D341Med (cell line): ENCODE measurements around the gene GABRG3.

Experiments
- DNase-seq: peaks from one replicate; pipeline ENCODE4 v3.0.0; 2012; ENCODE audit warnings: low spot score

The GABRG3 gene

DNA sequence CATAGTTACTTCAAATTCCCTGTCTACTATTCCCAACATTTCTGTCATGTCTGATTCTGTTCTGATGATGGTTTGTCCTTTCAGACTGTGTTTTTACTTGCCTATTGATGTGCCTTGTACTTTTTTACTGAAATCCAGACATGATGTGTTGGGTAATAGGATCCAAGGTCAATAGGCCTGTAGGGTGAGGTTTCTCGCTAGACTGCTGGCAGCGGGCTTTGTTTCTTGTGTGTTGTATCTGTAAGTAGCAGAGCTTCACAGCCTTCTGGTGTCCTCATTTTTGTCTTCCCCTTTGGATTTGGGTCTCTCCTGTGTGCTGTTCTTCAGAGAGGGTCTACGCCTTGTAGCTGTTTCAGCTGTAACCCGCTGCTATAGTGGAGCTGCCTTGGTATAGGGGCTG is 140.3 kb downstream of the GABRG3 start:
- no peak for DNase-seq

DNA sequence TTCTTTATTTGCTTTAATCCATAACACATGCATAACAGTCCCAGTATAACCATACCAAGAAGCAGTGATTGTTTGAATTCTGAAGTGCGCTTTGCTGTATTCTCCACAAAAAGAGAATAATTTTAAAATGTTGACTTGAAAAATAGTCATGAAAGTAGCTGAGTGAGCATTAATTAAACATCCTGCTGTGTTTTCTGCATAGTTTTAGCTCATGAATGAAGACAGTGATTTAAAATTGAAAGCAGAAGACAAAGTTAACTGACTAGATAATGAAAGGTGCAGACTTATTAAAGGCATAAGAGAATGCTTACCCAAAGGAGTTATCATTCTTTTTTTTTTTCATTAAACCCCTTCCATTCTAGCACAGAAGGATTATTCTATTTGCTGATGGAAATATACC is 143.5 kb downstream of the GABRG3 start:
- DNase-seq, result no peak

DNA sequence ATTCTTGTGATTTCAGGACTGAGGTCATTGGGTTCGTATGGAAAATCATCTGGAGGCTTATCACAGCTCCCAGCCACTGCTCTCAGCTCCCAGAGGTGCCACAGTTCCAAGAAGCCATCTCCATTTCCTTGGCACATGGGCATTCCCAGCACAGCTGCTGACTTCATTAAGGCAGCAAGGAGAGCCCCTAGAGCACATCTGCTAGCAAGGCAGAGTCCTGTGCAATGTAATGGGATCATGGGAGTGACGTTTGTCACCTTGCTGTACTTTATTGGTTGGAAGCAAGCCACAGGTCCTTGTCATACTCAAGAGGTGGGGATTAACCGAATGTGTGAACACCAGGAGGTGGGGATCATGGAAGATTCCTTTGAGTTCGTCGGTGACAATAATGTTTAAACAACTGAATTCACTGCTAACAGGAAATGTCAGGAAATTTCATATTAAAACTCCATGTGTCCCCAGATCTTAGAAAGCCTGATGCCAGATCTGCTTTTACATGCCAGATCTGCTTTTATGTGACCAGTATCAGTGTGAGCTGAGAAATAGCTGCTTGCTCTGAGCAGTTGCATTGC is 148.8 kb downstream of the GABRG3 start:
- no peak for DNase-seq

DNA sequence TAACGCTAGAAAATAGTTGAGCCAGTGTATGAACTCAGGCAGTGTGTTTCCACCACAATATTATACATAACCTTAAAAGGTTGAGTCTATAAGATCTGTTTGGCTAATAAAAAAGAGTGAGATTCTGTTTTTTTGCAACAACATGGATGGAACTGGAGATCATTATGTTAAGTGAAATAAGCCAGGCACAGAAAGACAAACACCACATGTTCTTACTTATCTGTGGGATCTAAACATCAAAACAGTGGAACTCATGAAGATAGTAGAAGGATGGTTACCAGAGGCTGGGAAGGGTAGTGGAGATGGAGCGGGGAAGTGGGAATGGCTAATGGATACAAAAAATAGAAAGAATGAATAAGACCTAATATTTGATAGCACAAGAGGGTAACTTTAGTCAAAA is 150.7 kb downstream of the GABRG3 start:
- no peak for DNase-seq

DNA sequence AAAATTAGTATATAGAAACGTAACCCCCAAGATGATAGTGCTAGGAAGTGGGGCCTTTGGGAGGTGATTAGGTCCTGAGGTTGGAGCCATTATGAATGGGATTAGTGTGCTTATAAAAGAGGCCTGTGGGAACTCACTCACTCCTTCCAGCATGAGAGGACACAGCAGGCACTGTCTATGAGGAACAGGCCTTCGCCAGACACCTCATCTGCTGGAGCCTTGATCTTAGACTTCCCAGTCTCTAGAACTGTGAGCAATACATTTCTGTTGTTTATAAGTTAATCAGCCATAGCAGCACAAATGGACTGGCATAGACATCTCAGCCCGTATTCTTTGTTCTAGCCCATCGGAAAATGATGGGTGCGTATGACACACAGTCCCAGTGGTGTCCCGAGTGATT is 152.3 kb downstream of the GABRG3 start:
- no peak for DNase-seq

DNA sequence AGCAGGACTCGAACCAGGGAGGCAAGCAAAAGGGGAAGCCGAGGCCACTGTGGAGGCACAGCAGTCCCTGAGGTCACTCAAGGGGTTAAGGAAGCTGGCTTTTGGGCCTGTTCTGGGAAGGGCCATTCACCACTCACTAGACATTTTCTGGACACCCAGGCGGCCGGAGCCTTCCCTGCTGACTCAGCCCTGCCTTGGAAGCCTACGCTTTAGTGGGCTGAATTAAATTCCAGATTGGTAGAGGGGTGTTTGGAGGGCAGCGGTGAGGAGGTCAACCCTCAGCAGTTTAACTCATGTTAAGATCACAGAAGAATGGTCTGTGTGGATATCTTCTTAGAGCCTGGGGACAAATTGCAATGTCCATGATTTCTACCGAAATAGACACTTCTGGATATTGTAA is 152.8 kb downstream of the GABRG3 start:
- DNase-seq, result no peak

DNA sequence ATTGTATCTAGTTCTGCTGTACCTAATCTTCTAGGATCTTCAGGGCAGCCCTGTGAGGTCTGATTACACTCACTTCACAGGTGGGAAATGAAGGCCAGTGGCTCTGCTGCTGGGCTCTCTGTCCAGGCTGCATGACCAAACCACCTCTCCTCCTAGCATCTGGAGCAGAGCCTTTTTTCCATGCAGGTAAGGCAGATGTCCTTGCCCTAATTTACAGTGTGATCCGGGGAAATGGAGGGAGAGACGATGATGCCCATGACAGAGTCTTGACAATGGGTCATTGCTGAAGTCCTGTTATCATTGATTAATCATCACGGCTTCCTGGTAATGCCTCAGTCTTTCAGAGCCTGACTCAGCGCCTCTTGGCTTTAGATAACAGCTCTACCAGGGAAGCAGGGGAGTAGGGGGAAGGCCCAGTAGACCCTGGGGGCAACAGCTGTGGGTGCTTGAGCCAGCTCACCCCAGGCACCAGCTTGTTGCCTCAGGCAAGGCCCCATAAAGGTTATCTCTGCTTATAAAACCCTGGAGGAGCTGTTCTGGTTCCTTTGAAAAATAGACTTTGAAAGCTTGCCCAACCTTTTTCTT is 153.4 kb downstream of the GABRG3 start:
- no peak for DNase-seq

DNA sequence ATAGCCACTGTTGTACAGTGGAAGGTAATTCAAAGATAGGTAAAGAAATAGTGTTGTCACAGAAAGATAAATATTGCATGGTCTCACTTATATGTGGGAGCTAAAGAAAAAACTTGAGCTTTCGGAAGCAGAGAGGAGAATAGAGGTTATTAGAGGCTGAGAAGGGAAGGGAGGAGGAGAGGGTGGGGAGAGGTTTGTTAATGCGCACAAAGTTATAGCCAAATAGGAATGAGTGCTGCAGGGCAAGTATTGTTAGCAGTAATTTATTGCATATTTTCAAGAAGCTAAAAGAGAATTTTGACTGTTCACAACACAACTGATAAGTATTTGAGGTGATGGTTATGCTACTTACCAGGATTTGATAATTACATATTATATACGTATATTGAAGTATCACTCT is 154.2 kb downstream of the GABRG3 start:
- no peak for DNase-seq

DNA sequence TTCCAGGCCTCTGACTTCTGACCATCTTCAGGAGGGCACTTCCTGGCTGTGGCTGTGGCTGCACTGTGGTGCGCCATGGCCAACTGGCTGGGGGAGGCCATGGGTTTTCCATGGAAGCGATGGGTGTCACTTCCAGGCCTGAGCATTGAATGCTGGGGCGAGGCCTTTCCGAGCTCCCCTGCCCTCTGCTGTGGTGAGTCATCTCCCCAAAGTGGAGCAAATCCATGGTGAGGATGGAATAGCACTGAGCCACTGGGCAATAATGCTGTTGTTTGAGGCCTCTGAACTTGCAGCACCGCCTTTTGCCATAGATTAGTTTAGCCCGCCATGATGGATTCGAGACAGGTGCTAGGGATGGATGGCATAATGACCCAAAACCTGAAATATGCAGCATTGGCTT is 155.5 kb downstream of the GABRG3 start:
- no peak for DNase-seq

DNA sequence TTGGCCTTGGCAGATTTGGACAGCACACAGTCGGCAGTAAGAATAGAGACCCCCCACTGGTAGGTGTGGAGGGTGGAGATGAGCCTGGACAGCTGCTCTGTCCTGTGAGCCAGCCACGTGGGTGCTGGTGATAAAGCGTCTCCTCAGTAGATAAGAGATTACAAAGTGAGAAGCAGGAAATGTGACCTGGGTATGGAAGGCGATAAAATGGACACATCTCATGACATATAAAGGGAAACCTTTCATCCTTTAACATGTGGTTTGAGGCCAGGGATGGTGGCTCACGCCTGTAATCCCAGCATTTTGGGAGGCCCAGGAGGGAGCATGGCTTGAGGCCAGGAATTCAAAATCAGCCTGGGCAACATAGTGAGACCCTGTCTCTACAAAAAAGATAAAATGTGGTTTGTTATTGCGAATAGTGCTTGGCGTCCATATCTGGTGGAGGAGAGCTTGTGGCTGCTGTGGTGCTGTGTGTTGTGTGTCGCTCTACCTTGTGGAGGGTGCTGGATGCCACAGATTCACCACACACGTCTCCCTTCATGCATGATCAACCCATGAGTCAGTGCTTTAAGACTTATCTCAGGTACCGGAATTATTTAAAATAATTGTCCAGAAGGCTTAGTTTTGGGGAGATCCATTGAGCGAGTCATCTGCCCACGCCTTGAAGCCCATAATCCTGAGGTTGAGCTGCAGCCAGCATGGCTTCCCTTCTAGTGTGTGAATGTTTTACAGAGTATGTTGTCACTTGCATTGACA is 157.0 kb downstream of the GABRG3 start:
- DNase-seq, result no peak

DNA sequence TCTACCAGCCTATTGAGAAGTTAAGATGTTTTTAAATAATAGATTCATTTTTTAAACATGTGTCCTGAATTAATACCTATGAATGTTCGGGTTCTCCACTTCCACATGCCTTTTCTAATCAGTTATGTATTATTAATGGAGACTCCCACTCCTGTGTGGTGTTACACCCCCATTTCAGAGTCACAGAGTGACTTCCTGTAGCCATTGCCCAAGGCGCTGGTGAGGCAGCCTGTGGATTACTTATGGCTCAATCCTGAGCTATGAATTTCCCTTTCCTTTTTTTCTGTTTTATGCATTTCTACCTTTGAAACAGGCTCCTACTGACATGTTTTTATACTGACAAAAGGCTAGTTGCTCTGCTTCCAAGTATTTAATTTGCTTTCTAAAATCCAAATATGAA is 162.3 kb downstream of the GABRG3 start:
- no peak for DNase-seq

DNA sequence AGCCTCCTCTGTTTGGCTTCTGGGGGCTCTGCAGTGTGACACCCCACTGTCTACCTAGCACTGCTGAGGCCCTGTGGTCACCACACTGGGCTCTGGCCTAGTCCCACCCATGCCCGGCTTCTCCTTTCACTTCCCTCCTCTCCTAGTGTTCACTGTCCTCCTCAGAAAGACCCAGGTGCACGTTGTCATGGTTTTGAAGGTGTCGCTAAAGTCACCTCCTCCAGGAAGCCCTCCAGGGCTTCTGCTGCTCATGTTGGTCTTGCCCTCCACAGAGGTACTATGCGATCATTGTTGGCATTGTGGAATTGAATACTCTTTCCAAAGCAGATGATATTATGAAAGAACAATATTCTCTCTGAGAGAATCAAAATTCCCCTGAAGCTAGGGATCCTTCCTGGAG is 163.5 kb downstream of the GABRG3 start:
- no peak for DNase-seq

DNA sequence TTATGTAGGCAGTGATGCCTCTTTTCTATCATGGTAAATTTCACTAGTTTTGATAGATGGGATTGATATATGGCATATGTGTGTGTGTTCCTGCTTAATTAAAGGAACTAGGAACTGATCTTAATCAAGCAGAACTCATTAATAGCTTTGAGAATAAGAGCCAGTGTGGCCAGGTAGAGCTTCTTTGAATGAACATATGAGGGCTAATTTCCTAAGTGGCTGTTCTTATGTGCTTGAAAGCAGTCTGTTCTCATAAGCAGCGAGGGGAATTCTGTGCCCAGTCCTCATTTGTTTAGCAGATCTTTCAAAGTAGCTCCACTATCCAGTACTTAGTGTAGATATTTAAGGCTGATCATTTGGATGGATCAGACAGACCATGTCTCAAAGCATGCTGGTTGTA is 164.2 kb downstream of the GABRG3 start:
- DNase-seq, result no peak

DNA sequence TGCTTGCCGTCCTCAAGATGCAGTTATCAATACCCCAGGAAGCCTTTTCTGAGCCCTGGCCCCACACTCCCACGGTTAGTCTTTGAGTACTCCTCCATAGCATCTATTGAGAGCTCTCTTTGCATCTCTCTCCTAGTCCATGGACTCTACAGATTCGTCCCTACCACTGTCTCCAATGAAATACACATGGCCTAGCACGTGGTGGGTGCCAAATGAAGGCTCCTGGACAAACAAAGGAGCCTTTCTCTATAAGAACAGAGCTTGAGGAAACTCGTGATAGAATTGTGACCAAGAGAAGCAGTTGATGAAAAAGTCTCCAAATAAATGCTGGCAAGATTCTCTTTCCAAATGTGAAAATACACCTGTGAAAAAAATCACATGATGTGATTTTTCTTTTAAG is 166.1 kb downstream of the GABRG3 start:
- no peak for DNase-seq

DNA sequence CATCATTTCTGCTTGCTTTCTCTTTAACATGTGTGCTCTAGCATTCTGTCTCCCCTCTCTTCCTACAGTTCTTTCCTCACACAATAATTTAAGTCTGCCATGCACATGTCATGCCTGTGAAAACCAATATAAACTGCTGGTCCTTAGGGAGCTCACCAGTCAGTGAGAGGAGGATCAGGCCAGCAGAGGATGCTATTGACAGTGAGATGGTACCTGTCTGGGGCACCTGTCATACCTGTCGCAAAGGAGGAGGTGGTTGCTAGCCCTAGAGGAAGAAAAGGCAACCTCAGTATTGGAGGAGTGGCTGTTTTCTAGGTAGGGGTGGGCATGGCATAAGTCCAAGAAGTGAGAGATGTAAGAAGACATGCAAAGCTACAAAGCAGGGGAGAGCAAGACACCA is 194.6 kb downstream of the GABRG3 start:
- DNase-seq, result no peak

DNA sequence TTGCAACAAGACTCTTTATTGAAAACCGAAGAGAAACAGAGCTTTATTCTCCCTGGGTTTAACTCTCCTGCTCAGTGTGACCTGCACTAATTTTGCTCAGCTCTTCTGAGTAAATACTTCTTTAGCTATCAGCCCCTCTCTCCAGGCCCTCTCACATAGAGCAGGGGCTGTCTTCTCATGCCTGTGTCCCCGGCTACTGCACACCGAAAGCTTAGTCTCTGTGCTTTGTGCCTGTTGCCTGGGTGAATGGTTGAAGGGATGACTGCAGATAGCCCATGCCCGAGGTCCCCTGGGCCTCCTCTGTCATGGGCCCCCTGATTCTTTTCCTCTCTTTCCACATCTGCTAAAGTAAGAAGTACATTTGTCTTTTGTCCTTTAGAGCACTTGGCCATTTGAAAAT is 195.9 kb downstream of the GABRG3 start:
- DNase-seq, result no peak

DNA sequence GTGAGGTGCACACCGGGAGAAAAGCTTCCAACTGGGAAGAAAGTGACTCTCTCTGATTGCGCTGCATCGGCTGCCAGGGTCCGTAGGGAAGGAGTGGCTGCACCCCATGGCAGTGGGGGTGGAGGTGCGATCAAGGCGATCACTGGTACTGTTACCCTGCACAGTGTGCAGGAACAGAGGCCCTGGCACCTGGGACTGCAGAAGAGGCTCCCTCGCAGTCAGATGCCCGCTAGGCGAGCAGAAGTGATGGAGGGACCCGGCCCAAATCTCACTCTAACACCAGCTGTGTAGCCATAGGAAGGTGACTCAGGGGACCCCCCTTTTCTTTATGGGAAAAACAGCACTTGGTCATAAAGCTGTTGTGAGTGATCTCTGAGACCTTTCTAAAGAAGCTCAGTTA is 196.8 kb downstream of the GABRG3 start:
- DNase-seq, result no peak

DNA sequence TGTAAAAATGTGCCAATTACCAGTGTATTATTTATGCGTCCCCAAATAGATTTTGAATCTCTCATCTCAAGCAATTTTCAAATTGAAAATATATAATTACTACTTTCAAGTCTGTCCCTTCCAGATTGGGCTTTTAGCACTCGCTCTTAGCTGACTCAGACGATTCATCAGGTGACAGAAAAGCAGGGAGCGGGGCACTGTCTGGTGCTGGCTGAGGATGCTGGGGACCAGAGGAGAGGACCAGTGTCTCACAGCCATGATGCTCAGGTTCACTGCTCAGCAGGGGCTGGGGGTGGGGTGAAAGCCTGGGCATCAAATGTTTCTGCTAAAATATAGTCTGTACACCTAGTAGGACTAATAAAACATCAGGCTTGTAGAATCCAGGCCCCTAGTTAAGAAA is 199.9 kb downstream of the GABRG3 start:
- no peak for DNase-seq

DNA sequence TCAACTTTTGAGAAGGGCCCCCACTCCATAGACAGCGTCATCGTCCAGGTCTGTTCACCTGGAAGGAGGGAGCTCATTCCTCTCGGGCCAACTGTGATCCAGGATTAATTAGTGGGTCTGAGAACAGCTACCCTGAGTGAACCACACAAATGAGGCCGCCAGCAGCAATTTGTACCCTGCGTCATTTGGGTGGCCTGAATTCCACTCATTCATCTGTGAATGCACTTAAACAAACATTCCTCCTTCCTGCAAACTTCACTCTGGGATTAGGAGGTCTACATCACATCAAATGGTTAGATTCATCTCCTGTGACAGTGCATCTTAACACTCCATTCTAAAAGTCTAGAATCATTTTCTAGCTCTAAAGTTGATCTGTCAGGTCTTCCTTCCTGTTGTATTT is 201.8 kb downstream of the GABRG3 start:
- no peak for DNase-seq

DNA sequence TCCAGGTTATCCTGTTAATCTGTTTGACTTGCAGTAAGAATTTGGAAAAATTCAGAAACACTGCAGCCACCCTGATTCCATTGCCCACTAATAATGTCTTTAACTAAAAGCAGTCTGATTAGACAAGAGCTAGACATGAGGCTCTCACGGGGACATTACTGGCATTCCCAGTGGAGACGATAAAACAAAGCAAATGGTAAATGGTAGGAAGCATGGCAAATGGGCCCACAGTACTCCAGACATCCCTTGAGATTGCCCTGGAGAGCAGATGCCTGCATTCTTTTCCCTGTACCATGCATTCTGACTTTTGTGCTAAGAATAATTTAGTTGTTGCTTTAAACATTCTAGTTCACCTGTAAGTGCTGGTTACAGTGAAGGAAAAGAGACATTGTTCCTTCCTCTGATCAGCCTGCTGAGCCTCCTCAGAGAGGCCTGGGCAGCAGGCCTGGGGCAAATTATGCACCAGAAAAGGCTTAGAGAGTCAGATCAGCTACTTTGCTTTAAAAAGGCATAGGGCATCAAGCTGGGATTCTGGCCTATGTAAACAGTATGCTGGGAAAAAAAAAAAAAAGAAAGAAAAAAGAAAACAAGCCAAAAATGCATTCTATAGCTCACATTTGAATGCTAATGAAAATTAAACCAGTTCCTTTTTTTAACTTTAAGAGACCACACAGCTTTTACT is 204.6 kb downstream of the GABRG3 start:
- DNase-seq, result no peak

DNA sequence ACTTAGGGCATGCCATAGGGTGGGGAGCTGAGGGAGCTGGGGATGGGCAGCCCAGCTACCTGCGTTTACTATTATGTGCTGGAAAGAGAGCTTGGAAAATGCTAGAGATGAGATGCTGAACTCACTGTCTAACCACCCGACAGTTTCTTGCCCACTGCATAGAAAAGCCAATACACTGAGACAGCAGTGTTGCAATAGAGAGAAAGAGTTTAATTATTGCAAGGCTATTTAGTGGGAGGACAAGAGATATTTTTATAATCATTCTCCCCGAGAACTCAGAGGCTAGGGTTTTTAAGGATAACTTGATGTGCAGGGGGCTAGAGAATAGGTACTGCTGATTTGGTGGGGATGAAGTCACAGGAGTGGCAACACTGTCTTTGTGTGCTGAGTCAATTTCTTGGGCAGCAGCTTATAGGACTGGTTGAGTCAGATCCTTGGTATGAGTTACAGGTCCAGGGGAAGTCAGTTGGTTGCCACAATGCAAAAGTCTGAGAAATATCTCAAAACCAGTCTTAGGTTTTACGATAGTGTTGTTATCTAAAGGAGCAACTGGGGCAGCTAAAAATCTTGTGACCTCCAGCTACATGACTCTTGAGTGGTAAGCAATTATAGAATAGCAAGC is 205.9 kb downstream of the GABRG3 start:
- DNase-seq, result no peak

DNA sequence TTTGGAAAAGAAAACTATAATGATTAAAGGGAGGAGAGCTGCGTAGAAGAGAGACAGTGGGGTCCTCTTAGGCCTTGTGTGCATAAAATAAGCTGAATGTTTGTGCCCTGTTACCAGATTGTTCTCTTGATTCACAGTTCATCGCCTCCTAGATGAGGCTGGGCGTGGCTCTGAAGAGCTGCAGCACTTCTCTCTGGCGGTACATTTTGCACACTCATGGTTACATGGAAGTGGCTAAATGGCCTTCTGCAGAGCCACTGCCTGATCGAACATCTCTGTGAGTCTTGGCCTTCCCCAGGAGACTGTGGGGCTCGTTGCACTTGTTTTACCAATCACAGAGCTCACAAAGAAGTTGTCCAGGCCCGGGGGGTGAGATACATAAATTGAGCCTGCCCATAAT is 208.8 kb downstream of the GABRG3 start:
- no peak for DNase-seq

DNA sequence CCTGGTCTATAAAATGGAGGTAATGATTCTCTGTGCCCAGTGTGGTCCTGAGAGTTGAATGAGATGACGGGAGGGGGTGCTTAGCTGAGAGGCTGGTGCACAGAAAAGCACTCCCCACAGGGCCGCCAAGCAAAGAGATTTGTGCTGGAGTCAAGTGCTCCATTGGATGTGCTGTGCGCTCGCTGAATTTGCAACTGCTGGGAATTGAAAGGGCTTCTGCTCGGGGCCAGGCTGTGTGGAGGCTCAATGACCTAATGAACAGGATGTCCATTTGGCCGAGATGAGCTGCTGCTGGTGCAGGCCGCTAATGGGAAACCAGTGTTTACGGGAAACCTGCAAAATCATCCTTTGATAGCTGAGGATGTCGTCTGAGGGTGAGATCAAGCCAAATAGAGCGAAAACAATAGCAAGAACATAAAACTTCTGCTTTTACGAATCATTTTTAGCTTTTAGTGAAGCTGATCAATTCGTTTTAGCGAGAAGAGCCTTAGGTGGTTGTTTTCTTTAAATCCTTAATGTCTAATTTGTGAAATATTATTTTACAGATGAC is 211.7 kb downstream of the GABRG3 start:
- DNase-seq, result no peak
